ENCODE measurements around the gene STMN1.

The STMN1 gene

GRCh38 chr1:25922056-25922970 is 16.1 kb upstream of the STMN1 start:
- peak in 1 of 2 donors; percentile 10 for DNase-seq (ENCODE audit: low read depth in 2 of 2)

DNA sequence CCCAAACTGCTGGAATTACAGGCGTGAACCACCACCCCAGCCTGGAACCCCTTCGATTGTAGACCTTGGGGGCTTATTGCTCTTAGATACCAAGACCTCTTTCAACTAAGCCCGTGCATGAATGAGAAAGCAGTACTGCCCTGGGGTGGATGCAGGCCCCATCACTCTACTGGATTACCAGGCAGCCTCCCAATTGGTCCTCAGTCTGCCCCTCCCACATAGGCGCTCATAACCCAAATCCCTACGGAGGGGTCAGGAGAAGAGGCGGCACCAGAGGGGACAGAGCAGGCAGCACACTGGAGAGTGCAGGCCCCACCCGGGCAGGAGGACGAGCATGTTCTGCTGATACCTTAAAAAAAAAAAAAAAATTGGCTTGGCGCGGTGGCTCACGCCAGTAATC is 12.4 kb upstream of the STMN1 start:
- DNase-seq (ENCODE audit: low read depth in 2 of 2) = no peak

DNA sequence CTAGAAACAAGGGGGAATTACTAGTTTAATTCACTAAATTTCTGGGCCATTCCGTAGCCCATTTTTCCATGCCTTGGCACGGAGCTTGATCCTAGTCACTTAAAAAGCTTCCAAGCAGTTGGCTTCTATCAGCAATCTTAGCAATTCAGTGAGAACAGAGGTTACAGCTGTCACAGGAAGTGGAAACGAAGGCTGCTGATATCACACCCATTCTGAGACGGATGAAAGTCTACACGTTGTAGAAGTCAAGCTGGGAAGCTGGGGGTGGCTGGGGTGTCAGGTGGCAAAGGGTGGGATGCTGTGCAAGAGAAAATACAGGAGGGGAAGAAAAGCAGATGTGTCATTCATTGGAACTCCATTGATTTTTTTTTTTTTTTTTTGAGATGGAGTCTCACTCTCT is 11.8 kb upstream of the STMN1 start:
- DNase-seq (ENCODE audit: low read depth in 2 of 2) = no peak

DNA sequence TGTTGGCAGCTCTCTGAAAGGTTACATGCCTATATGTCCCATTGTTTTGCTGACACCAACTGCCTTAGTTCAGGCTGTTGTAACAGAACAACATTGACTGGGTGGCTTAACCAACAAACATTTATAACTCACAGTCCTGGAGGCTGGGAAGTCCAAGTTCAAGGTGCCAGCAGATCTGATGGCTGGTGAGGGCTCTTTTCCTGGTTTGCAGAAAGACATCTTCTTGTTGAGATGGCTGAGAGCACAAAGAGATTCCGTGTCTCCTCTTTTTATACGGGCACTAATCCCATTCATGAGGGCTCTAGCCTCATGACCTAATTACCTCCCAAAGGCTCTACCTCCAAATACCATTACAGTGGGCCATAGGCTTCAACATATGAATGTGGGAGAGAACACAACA is 10.2 kb upstream of the STMN1 start:
- no peak for DNase-seq (ENCODE audit: low read depth in 2 of 2)

GRCh38 chr1:25914074-25914995 is 8.1 kb upstream of the STMN1 start:
- no peak for DNase-seq (ENCODE audit: low read depth in 2 of 2)

DNA sequence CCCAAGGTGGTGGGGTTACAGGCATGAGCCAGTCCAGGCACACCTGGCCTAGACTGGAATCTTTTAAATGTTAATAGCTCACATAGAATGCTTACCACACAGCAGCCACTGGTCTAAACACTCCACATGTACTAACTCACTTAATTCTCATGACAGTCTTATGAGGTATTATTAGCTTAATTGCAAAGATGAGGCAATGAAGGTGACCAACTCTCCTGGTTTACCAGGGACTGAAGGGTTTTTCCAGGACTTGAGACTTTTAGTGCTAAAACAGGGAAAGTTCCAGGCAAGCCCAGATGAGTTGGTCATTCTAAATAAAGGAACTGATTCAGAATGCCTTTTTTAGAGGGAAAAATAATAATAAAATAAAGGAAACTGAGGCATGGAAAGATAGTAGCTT is 7.0 kb upstream of the STMN1 start:
- no peak for DNase-seq (ENCODE audit: low read depth in 2 of 2)

- no peak for DNase-seq (ENCODE audit: low read depth in 2 of 2)
These were observed 6.0 kb upstream of the STMN1 start for GRCh38 chr1:25912076-25912831.

DNA sequence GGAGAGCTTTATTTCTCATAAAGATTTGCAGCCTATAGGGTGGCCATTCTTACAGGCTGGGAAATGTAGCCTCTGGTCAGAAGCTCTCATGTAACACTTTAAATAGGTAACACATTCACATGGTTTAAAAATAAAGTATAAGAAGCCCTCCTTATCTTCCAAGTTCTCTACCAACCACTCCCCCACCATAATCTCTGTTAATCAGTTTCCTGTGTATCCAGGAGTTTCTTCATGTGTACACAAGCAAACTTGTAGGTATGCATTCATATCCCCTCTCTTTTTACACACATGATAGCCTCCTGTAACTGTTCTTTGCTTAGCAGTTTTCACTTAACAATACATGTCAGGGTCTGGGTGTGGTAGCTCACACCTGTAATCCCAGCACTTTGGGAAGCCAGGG is 4.9 kb upstream of the STMN1 start:
- DNase-seq (ENCODE audit: low read depth in 2 of 2) = no peak

DNA sequence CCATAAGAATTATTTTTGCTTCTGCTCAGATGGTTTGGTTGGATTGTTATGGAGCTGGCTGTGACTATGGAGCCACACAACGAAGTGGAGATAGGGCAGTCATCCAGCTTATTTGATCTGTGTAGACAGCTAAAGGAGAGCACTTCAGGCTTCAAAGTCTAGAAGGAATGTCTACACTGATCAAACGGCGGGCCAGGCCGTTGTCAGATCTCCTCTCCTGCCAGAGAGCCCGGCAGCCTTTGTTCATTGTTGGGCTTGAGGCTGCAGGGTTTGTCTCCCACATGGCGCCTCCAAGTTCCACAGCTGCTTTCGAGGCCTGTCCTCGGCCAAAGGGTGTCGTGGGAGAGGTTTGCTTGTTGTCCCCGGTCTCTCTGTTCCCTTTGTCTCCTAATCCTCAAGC is 2.8 kb upstream of the STMN1 start:
- DNase-seq (ENCODE audit: low read depth in 2 of 2) = no peak

DNA sequence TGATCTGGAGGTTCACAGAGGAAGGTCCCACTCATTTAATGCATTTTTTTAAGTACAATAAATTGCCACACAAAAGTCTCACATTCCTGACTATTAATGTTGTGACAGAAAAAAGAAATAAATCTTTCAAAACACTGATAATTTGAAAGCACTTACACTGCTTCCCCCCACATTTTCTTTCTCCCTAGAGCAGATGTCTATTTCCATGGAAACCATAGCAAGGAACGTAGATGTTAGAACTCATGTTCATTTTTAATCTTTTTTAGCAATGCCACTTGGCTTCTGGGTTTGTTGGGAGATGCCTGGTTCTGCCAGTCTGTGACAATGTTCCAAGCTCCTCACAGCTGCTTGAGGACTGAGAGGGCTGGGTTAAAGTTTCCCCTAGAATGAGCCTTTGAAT is 1.9 kb upstream of the STMN1 start:
- no peak for DNase-seq (ENCODE audit: low read depth in 2 of 2)

GRCh38 chr1:25907601-25908000 is 1.4 kb upstream of the STMN1 start:
- no peak for DNase-seq (ENCODE audit: low read depth in 2 of 2)

GRCh38 chr1:25906644-25907300 is 553 bp upstream of the STMN1 start:
- DNase-seq (ENCODE audit: low read depth in 2 of 2) = no peak

DNA sequence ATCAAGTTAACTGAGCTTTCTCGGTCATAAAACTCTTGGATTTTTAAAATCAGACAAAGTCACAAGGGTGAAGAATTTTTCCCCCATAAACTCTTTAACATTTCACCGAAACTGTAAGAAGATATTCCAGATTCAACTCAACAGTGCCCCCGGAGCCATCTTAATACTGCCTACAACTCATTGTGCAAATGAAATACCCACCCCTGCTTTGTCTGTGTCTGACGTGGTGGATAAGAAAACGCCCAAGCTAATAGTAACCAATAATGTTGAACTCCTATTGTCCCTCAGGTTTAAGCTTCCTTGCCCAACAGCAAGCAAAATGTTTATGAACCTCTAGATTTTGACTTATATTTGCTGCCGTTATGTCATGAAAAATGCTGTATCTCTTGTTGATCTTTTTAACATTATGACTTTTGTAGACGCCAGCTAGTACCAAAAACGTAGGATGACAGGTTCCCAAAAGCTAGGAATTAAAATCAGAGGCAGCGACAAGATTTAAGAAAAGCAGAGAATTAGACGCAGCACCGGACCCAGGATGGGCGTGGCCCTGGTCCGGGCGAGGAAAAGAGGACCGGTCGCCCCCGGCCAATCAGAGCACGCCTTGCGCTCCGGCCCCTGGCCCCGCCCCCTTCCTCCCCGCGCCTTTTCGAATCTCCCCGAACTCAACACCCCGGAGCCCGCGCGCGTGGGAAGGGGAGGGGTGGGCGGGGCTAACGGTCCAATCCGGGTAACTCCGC is 1.1 kb downstream of the STMN1 start:
- peak; percentile 89 to 90 for DNase-seq (ENCODE audit: low read depth in 2 of 2)

DNA sequence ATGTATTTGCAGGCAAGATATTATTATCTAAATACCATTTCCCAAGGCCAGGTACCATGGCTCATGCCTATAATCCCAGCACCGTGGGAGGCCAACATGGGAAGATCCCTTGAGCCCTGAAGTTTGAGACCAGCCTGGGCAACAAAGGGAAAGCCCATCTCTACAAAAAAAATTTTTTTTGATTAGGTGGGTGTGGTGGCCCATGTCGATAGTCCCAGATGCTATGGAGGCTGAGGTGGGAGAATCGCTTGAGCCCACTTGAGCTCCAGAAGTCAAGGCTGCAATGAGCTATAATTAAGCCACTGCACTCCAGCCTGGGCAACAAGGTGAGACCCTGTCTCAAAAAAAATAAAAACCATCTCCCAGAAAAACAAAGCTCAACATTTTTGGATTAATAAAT is 2.2 kb downstream of the STMN1 start:
- DNase-seq (ENCODE audit: low read depth in 2 of 2) = no peak

DNA sequence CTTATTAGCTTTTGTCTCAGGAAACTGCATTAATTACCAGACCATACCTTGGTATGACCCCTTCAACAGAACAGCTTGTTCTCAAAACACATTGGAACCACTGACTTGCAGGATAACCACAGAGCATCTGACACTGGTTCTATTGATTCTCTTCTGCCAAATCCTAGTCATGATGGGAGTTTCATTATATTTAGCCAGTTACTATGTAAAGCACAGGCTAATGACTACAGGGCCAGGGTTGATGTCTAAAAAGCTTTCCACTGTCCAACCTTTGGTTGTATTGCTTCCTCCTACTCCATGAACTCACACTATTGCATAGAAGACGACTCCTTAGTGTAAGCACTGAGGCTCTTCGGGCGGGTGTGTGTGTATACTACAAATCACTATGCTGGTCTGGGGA is 3.8 kb downstream of the STMN1 start:
- no peak for DNase-seq (ENCODE audit: low read depth in 2 of 2)

DNA sequence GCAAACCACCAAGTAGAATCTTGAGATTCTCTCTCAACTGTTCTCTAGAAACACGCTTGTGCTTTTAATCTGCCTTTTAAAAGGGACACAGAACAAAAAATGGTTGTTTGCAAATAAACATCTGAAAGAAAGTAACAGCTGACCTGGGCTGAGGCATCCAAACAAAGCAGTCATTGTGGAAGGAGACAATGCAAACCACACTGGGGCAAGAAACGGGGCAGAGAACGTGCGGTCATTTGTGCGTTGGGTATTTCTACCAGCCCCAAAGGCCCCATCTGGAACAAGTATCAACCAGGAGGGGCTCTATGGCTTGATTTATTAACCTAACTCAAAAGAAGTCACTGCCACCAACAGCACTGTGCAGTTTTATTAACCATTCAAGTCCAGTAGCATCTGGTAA is 6.0 kb downstream of the STMN1 start:
- DNase-seq (ENCODE audit: low read depth in 2 of 2) = no peak

DNA sequence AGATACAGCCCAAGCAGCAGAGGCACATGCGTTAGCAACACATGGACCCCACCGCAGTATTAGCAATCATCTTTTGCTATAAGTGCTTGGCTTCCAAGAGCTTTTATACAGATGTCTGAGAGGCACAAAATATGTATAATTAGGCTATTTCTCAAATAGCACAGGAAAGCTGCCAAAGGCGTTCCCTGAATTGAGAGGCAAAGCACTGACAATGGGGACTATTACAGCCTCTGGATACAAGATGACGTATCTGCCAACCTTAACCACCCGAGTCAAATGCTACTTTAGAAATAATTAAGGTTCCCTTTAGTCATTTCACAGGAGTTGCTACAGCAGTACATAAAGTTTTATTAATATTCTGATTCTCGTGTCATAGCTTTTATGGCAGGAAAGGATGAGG is 6.4 kb downstream of the STMN1 start:
- DNase-seq (ENCODE audit: low read depth in 2 of 2) = no peak

DNA sequence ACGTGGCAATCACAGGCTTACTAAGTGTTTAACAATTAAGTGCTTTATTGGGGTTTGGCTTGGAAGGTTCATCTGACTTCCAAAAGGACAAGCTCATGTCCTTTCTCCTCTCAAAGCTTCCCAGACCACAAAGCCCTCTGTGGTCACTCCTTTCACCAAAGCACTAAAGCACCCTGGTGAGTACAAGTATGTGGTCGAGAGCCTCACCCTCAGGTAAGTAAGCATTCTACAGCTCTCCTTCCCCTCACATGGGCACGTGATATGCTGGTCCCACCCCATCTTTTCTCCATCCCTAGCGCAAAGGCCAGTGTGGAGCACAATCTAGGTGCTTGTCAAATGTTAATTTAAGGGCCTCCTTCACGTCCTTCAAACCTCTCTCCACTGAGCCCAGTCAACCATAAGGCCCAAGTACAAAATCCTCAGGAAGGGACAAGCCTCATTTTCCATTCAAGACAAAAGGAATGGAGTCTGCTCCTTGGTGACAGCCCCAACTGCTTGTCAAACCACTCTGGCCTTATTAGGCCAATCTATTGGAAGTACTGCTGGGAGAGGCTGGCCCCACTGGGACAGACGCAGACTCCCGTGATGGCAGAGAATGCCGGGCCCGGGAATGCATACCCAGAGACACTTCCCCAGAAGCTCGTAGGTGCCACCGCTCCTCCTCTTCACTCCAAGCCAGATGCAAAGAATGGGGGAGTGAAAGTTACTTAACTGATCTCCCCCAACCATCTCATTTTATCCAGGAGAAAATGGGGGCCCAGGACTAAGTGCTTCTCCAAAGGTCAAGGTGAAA is 7.8 kb downstream of the STMN1 start:
- DNase-seq (ENCODE audit: low read depth in 2 of 2) = no peak

GRCh38 chr1:25897754-25898153 is 8.5 kb downstream of the STMN1 start:
- no peak for DNase-seq (ENCODE audit: low read depth in 2 of 2)

GRCh38 chr1:25896266-25896665 is 10.0 kb downstream of the STMN1 start:
- DNase-seq (ENCODE audit: low read depth in 2 of 2) = no peak

All from activated CD8-positive, alpha-beta memory T cell treated with anti-CD3 and anti-CD28 coated beads for 4 hours (primary cell).